DOHH2 (cell line): Measurements from ENCODE around the gene PSMD6.

Experiments
- CTCF ChIP-seq: fragments of 200-600 bp; sonication (generic); IDR thresholded peaks from one replicate; pipeline ENCODE4 v1.5.1; 2014; ENCODE audit warnings: antibody characterized with exemption, mild to moderate bottlenecking, low read depth, low read length; ENCODE audit not compliant: poor library complexity, severe bottlenecking
- EZH2phosphoT487 ChIP-seq: fragments of 200-600 bp; sonication (generic); IDR thresholded peaks from 2 replicates; pipeline ENCODE4 v1.6.1; 2017; ENCODE audit warnings: borderline replicate concordance, mild to moderate bottlenecking, antibody characterized with exemption, low read length, moderate library complexity, mixed read lengths

DNA sequence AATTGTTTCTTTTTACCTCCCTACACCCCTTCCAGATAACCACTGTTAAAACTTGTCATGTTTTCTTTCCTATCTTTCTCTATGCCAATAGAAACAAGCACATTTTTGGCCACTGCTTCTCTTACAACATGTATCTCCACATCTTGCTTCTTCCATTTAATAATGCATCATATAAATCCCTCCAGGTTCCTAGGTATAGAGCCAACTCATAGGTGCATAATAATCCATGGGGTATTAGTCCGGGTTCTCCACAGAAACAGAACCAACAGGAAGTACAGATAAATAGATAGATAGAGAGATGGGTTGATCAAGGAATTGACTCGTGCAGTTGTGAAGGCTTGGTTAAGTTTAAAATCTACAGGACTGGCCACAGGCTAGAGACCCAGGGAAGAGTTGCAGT lies 41.5 kb upstream of the PSMD6 start:
- TF ChIP-seq CTCF (no peak), EZH2phosphoT487 (no peak)
